OCI-M1 (cell line): ENCODE results near the gene ZNF710.

Source experiments
- DNase-seq: peaks from one replicate; lab custom pipeline; 2025; lab: John Stamatoyannopoulos, UW

ZNF710 gene

DNA sequence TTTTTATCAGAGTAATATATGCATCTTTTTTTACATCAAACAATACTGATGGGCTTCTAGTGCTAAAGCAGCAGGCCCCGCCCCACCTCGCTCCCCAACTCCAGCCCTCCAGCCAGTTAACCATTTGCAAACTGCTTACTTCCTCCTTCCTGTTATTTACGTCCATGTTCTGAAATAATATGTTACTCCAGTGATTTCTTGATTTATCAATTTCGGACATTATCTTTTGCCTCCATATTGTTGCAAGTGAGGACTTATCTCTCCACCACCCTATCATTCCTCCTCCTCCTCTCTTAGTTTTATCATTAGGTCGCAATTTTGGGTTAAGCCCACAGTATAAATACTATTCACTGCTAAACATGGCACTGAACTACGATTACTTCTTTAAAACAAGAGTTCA, 39.5 kb downstream of the ZNF710 start:
- peak; percentile 79 for DNase-seq

DNA sequence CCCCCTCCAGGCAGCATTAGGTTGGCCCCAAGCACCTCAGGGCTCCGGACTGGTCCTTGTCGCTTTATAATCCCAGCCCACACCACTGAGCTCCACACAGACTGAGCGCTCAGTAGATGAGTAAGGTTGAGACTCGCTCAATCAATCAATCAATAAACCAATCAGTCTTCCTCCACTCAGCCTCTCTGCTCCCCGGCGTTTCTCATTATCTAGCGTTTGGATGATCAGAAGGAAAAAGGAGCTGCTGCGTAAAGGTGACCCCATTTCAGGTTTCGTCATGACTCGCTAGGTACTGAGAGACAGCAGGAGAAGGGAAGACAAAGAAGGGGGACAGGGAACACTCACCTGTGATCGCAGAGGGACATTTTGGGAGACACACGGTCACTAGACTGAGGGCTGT, 41.2 kb downstream of the ZNF710 start:
- no peak for DNase-seq

DNA sequence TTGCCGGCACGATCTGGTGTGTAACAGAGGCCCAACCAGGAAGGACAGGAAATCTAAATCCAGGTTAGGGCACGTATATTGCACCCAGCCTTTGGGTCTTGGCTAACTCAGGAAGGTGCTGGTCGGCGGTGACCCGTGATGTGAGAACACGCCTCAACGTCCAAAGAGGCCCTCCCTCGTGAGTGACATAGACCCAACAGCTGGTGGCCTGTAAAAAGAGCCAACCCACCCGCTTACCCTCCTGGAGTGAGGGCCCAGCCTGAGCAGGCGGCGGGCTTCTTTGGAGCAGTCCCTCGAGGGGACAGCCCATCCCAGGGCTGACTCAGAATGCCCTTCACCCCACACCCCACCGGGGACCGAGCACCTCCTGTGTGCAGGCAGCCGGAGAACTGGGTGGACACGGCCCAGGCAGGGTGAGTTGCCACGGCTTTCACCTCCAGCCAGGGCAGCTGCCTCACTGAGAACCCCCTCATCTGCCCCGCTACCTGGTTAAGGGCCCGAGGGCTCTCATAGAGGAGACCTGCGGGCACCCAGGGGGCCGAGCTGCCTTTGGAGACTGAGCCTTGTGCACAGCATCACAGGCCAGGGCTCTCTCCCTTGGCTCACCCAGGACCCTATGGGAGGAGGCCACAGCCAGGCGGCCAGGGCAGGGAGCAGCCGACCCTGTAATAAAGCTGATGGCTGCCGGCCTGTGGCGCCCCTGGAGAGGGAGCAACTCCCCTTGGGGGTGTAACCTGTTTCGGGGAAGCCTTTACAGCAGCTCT, 41.8 kb downstream of the ZNF710 start:
- no peak for DNase-seq

DNA sequence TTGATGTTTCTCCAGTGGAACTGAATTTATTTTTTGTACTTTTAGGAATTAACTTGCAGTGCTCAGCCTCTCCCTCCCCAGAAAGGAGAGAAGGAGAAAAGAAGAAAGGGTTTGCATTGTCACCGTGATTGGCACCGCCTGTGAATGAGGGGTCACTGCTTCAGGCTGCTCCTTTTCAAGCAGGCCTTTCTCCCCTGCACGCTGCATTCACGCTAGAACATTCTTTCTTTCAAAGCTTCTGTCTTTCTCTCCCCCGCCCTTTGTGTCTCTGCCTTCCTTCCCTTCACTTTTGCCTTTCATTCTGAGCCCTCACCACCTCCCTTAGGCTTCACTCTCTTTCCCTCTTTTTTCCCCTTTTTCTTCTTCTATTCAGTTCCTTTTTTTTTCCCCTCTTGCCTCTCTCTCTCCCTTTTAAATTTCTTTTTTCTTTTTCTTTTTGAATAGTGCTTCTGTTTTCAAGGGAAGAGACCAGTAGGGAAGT, 42.4 kb downstream of the ZNF710 start:
- no peak for DNase-seq

DNA sequence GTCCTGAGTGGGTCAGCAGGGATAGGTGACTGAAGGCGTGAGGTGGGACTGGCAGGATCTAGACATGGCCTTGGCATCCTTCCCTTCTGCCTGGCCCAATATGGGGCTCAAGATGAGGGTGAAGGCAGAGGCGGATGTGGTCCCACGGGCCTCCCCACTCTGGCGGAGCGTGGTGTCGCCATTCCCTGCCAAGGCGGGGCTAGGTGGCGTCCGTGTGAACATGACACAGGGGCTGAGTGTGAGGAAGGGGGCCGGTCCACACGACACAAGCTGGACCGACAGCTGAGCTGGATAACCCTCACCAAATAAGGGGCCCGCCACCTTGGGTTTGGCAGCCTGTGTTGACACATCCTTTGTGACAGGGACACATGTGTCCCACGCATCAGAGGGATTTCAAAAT, 43.1 kb downstream of the ZNF710 start:
- no peak for DNase-seq

DNA sequence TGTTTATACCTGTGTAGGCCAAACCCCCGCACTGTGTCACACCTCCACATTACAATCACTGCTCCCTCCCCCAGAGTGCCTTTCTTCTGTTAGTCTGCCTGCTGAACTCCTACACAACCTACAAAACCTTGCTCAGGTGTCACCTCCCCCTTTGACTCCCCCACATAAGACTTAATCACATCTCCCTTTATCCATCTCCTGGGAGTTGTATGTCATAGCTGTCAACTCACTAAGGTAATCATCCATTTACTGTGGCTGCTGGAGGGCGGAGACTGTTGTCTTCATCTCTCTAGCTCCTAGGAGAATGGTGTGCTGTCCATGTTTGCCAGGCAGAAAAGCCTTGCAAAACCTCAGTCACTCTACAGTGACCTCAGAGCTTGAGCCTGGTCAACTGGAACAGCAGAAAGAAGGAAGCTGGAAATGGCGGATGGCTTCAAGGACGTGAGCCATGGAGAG, 43.8 kb downstream of the ZNF710 start:
- no peak for DNase-seq

DNA sequence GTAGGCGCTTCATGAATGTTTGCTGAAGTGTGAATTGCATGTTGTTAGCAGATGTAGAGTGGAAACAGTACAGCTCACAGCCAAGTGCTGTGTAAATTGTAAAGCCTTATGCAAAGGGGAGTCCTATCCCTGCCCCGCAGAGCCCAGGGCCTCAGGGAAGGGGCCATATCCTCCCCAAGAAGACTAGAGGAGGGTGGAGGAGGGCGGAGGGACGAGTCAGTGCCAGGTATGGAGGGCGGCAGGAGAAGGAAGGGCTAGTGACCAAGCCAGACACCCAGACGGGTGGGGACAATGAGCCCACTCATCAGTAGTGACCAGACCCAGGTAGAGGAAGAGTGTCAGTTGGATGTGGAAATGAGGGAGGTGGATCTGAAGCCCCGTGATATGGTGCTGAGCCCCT, 45.2 kb downstream of the ZNF710 start:
- DNase-seq = no peak

DNA sequence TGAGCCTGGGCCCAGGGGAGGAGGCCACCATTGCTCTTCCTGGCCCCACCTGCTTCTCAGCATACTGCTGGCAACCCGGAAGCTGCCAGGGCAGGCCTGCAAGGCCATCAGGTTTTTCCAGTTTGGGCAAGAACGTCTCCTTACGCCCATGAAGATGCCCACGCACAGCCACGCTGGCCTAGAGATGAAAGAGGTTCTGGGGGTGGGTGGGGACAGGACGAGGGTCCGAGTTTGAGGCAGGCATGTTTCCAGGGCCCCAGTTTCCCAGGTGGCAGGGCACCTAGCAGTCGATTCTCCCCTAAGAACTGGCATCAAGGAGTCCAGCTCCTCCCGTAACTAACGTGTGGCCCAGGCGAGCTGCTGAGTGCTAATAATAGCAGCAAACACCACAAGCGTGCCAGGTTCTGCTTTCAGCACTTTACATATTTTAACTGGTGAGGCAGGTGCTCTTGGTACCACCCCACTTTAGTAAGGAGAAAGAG, 45.8 kb downstream of the ZNF710 start:
- no peak for DNase-seq

DNA sequence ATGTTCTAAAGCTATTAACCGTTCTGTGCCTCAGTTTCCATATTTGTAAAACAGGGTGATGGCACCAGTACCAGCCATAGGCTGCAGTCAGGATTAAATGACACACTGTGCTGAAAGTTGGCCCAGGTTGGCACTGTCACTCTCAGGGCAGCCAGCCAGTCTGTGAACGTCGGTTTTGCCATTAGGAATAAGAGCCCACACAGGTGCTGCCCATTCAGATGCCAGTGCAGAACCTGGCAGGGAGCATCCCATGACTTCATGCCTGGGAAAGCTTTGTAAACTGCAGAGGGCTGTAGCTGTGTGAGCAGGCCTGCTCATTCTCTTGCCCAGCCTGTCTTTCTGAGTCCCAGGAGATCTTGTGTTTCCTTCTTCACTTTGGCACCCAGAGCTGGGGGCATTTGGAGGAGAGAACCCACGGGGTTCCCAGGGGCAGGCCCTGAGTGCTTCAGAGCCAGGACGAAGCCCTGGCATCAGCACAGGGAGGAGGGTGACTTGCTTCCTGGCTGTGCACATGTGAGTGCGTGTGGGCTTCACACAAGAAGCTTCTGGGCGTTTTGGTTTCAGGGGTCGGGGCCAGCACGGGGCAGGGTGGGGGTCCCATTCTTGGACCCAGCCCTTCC, 46.9 kb downstream of the ZNF710 start:
- DNase-seq = no peak

DNA sequence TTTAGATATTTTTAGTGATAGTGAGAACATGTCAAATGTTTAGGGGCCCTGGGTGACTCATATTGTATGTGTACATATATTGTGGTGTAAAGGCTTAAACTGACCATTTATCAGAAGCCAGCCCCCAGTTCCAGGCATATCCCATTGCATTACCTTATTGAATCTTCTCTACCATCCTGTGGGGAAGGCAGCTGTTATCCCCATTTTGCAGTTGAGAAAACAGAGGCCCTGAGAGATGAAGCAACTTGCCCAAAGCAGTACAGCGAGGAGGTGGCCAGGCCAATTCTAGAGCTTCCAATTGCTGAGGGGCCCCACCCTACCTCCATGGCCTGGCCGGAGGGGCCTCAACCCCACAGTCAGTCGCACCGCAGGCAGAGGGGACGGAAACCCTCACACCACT, 47.9 kb downstream of the ZNF710 start:
- no peak for DNase-seq

DNA sequence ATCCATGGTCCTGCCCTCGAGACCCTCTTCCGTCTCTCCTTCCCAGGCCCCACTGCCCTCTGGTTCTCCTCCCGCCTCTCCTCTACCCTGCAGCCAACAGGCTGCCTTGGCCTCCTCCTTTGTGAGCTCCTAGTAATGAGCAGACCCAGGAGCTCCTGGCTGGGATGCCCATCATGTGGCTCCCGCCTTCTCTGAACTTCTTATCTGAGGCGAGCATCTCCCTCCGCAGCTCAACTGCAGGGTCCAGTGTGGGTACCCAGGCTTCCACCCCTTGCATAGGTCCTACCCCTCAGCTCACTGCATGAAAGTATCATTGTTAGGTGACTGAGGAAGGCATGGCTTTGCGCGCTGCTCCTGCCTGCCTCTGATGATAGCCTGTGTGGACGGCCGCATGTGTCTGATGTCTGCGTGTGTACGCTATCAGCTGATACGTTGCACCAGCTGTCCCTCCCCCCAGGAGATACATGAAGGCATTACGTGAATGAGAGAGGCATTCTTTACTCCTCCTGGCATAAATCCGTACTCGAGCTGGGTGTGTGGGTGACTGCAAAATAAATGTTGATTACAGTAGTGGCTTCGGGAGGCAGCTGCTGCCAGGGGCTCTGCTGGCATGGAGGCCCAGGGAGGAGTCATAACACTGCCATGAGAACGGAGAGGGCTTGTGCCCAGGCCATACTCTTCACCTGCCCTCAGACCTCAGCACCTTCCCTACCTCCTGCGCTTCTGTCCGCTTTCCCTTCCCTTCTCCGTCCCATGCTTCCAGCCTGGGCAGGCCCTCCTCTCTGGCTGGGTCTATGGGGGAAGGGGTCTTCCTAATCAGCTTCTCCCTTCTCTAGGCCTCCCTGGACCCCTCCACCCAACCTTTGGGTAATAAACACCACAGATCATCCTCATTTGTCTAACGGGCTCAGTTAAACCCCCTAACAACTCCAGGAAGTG, 48.8 kb downstream of the ZNF710 start:
- no peak for DNase-seq

DNA sequence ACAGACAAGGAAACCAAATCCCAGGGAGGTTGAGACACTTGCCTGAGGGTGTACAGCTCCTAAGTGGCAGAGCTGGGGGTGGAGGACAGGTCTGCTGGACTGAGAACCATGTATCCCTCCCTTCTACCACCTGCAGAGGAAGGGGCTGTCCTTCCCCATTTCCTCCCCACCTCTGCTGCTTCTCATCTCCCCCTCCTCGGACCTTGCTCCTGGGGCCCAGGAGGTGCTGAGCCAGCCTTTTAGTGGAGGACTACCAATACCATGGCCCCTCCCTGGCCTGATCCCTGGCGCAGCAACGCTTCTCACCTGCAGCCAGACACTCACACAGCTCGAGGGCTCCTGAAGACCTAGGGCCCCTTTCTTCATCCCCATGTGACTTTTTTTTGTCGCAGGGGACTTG, 50.8 kb downstream of the ZNF710 start:
- no peak for DNase-seq

DNA sequence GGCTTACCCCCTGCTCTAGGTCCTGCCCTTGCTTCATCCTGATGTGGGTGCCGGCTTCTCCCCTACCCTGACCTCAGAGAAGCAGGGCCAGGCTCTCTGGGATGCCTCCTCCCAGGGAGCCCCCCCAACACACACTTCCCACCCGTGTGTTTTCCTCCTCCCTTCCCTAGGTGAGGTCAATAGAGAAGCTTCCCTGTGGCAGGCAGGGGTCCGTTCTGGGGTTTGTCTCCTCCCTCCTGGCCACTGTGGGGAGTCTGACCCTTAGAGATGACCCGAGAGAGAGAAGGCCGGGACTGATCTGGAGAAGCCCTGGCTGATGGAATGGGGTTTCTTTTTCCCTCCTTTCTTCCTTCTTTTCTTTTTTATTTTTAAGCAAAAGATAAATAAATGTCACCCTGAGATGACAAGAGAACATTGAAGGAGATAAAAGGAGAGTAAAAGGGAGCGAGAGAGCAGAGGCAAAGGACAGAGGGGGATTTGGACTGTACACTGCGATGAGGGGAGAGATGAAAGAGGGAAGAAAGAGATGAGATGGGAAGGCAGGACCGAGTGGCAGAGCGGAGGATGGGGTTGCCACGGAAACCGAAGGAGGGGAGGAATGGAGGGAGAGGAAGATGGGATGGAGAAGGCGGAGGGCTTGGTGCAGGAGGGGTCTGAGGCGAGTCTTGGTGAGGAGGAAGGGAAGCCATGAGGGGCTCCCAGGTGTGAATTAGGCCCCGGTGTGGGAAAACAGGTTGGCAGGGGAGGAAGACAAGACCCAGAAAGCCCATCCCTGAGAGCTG, 52.8 kb downstream of the ZNF710 start:
- no peak for DNase-seq

DNA sequence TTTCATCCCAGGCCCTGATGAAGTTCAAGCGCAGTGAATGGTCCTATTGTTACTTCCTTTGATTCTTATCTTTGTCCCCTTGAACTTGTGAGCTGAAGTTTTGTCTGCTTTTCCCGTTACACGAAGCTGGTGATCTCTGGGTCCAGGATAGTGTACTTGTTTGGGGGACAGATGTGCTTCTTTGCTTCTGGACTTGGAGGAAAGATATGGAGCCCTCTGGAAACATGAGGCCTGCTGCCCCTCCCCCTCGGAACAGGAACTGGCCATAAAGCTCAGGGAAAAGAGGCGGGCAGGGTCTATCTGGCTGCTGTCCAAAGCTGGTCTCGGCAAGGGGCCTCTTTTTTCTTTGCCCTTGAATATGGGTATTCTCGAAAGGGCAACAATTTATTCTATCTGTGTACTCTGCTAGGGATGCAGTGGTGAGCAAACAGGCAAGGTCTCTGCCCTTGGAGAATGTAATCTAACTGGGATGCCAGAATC, 53.5 kb downstream of the ZNF710 start:
- DNase-seq = no peak

DNA sequence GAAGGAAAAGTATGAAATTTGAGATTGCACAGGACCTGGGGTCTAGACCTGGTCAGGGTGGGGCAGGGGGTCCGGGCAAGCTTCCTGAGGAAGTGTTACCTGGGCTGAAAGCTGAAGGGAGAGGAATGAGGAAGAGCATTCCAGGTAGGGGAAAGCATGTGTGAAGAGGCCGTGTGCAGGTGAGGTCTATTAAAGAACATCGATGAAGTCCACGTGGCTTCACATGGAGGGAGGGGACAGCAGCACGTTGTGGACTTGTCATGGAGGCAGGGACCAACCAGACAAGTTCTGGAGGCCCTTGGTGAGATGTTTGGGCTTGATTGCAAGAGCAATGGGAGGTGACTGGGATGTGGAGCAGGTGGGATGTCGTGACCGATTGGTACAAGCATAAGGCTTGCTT, 54.1 kb downstream of the ZNF710 start:
- DNase-seq = no peak

DNA sequence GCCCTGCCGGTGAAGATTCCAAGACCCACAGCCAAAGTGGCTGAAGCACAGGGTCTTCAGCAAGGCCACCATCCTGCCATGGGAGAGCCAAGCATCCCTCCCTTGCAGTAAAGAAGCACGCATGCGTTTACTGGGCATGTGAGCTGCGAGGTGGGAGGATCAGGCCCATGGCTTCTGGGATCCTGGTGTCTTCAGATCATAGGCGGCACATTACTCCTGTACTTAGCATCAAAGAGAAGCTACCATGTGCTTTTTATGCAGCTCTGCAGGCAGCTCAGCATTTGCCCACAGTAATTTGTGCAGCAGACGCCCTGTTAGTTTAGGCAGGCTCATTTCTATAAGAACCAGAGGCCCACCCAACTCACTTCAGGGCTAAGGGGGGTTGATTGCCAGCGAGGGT, 55.4 kb downstream of the ZNF710 start:
- no peak for DNase-seq

DNA sequence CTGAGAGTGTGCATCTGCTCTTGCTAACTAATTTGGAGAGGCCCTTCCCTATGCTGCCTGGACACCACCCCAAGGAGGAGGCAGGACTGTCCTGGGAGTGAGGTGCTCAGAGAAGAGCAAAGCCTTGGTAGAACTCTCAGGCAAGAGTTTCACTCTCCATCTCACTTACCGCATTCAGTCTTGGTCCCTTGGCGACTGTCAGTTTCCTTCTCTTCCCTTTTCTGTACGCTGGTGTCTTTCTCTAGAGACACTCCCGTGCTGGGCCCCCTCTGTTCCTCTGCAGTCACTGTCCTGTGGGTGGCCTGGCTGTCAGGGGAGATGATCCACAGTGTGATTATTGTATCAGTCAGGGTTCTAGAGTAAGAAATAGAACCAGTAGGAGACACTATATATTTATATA, 57.2 kb downstream of the ZNF710 start:
- no peak for DNase-seq

DNA sequence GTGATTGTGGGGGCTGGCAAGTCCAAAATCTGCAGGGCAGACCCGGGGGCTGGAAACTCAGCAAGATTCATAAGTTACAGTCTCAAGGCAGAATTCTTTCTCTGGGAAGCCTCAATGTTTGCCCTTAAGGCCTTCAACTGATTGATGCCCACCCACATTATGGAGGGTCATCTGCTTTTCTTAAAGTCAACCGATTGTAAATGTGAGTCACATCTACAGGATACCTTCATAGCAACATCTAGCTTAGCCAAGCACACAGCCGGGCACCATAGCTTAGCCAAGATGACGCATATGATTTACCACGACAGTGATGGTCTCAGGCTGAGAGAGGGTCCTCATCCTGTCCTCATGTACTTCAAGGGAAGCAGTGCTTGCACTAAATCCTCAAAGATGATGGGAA, 57.7 kb downstream of the ZNF710 start:
- DNase-seq = peak; percentile 3

DNA sequence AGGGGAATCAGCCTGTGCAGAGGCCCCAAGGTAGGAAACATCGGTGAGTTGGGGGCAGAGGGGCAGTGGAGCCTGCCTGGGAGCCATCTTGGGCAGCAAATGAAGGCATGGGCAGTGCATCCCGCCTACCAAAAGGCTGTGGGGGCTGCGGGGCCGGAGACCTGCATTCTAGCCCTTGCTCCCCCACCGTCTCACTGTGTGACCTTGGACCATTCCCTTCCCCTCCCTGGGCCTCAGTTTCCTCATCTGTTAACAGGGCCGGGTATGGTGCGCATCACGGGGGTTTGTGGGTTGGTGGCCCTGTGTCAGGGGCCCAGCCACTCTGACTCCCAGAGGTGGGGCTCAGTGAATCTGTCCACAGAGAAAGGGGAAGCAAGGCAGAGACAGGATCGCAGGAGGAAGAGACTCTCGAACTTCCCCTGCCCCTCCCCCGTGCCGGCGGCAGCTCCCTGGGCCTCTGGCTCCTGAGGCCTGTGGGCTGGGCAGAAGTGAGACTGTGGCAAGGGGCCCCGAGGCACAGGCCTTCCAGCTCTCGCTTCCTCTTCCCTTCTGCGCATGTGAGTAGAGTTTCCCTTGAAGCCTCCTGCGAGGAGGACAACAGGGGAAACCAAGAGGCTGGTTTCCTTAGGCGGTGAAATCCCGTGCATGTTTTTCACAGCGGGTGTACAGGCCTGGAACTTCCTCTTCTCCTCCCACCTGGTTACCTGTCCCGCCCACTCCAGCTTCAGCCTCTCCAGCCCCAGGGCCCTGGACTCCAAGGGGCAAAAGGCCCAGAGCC, 58.3 kb downstream of the ZNF710 start:
- peak; percentile 96 for DNase-seq

DNA sequence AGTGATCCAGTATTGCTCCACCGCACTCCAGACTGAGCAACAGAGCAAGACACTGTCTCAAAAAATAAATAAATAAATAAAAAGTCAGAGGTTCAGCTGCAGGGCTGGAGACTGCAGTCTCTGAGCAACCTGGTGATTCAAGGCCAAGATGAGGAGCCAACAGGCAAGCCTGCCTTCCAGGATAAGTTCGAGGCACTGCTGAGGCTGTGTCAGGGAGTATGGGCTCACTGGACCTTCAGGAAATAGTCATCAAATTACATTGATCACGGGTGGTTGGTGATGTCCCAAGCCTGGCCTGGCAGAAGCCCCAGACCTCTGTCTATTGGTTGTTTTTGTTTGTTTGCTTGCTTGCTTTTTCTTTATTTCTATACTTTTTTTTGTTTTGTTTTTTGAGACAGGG, 59.7 kb downstream of the ZNF710 start:
- DNase-seq = no peak

DNA sequence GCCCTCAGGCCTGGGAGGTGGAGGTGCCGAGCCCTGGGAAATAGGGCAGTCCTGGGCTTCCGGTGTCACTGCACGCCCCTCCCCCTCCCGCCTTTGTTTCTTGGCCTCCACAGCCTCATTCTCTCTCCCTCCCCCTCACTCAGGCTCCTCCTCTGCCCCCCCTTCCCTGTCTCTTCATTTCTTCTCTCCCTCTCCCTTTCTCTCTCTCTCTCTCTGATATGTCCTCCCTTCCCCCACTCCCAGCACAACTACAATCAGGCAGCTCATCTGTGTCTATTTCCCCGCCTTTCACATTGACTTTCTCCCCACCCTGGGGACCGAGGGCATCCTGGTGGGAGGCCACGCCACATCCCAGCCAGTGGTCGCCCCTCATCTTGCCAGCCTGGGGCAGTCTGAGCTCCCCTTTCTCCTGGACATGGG, 60.9 kb downstream of the ZNF710 start:
- peak; percentile 58 for DNase-seq
